ENCODE results near the gene AGPAT3.

DNA sequence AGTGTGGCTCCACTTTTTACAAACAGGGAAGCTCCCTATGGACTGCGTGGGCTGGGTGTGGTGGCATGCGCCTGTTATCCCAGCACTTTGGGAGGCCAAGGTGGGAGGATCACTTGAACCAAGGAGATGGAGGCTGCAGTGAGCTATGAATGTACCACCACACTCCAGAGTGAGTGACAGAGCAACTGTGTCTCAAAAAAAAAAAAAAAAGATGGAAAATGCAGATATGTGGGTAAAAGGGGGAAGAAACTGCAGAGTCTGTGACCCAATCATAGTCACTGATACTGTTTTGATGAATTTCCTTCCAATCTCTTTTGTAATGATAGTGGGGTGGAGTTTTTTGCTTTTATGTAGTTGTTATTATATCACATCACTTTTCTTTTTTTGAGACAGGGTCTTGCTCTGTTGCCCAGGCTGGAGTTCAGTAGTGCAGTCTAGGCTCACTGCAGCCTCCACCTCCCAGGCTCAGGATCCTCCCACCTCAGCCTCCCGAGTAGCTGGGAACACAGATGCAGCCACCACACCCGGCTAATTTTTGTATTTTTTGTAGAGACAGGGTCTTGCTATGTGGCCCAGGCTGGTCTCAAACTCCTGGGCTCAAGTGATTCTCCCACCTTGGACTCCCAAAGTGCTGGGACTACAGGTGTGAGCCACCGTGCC is 138.4 kb downstream of the AGPAT3 start:
- TF ChIP-seq, protein P1, sequence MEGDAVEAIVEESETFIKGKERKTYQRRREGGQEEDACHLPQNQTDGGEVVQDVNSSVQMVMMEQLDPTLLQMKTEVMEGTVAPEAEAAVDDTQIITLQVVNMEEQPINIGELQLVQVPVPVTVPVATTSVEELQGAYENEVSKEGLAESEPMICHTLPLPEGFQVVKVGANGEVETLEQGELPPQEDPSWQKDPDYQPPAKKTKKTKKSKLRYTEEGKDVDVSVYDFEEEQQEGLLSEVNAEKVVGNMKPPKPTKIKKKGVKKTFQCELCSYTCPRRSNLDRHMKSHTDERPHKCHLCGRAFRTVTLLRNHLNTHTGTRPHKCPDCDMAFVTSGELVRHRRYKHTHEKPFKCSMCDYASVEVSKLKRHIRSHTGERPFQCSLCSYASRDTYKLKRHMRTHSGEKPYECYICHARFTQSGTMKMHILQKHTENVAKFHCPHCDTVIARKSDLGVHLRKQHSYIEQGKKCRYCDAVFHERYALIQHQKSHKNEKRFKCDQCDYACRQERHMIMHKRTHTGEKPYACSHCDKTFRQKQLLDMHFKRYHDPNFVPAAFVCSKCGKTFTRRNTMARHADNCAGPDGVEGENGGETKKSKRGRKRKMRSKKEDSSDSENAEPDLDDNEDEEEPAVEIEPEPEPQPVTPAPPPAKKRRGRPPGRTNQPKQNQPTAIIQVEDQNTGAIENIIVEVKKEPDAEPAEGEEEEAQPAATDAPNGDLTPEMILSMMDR (conservative IDR thresholded peaks at IDR 0.05 in 1 of 2, IDR thresholded peaks at IDR 0.05 in 1 of 2; ENCODE audit: low read depth in 1 of 2, low read length in 2 of 2) = no peak
- no peak for TF ChIP-seq EZH2 (IDR thresholded peaks at IDR 0.05; ENCODE audit: low read length, missing control alignments)
